ENCODE data around the gene ADRA2C.

ADRA2C gene

GRCh38 chr4:3744232-3744631 is 22.0 kb upstream of the ADRA2C start:
- H4K20me1 ChIP-seq: no peaks in the 10 kb centered on the region; the same call in 1 of the 2 replicates
- H3K4me1 ChIP-seq: peaks cover 30% of the 10 kb centered on the region
- H3K36me3 ChIP-seq: no peaks in the 10 kb centered on the region
- no peak overlapping the region for H3K4me2 ChIP-seq
- H3K9me3 ChIP-seq: peaks cover 6% of the 10 kb centered on the region; the same call in 1 of the 2 replicates
- no peak overlapping the region for H3K27ac ChIP-seq
- H3K9ac ChIP-seq: no peak overlapping the region
- H3K27me3 ChIP-seq: 0 out of 2 replicates have a peak, but pooled peaks cover 5% of the 10 kb centered on the region
- no peak overlapping the region for H3K4me3 ChIP-seq
- TF ChIP-seq Cebpa-rat (IDR thresholded peaks at IDR 0.05): no peak

GRCh38 chr4:3744901-3745300 is 21.3 kb upstream of the ADRA2C start:
- no peaks in the 10 kb centered on the region; the same call in 1 of the 2 replicates for H4K20me1 ChIP-seq
- peaks cover 25% of the 10 kb centered on the region for H3K4me1 ChIP-seq
- no peak for TF ChIP-seq Cebpa-rat (IDR thresholded peaks at IDR 0.05)
- H3K9me3 ChIP-seq: peaks cover 6% of the 10 kb centered on the region; the same call in 1 of the 2 replicates
- no peak overlapping the region for H3K27ac ChIP-seq
- H3K9ac ChIP-seq: no peak overlapping the region
- no peak overlapping the region for H3K4me2 ChIP-seq
- no peak overlapping the region for H3K4me3 ChIP-seq
- no peaks in the 10 kb centered on the region for H3K36me3 ChIP-seq
- 0 out of 2 replicates have a peak, but pooled peaks cover 5% of the 10 kb centered on the region for H3K27me3 ChIP-seq

- Histone ChIP-seq H3K27ac (no peak overlapping the region), H3K9ac (no peak overlapping the region), H3K4me1 (peaks cover 17% of the 10 kb centered on the region), H4K20me1 (no peaks in the 10 kb centered on the region; the same call in 1 of the 2 replicates), H3K4me2 (peak overlapping the region; percentile 43), H3K36me3 (no peaks in the 10 kb centered on the region), H3K9me3 (peaks cover 6% of the 10 kb centered on the region; the same call in 1 of the 2 replicates), H3K27me3 (0 out of 2 replicates have a peak, but pooled peaks cover 5% of the 10 kb centered on the region), H3K4me3 (no peak overlapping the region)
- no peak for TF ChIP-seq Cebpa-rat (IDR thresholded peaks at IDR 0.05)
These were observed 20.1 kb upstream of the ADRA2C start for GRCh38 chr4:3745886-3746656.

- no peak overlapping the region for H3K9ac ChIP-seq
- no peak overlapping the region for H3K4me2 ChIP-seq
- peaks cover 6% of the 10 kb centered on the region; the same call in 1 of the 2 replicates for H3K9me3 ChIP-seq
- H3K27ac ChIP-seq: no peak overlapping the region
- H3K36me3 ChIP-seq: no peaks in the 10 kb centered on the region
- H3K27me3 ChIP-seq: 0 out of 2 replicates have a peak, but pooled peaks cover 5% of the 10 kb centered on the region
- no peak overlapping the region for H3K4me3 ChIP-seq
- peaks cover 17% of the 10 kb centered on the region for H3K4me1 ChIP-seq
- H4K20me1 ChIP-seq: no peaks in the 10 kb centered on the region; the same call in 1 of the 2 replicates
- no peak for TF ChIP-seq Cebpa-rat (IDR thresholded peaks at IDR 0.05)
These were observed 19.2 kb upstream of the ADRA2C start for GRCh38 chr4:3746701-3747580.

- no peaks in the 10 kb centered on the region; the same call in 1 of the 2 replicates for H4K20me1 ChIP-seq
- peaks cover 3% of the 10 kb centered on the region; the same call in 1 of the 2 replicates for H3K9me3 ChIP-seq
- no peak overlapping the region for H3K27ac ChIP-seq
- H3K4me2 ChIP-seq: no peak overlapping the region
- H3K4me3 ChIP-seq: no peak overlapping the region
- H3K4me1 ChIP-seq: peaks cover 17% of the 10 kb centered on the region
- no peak for TF ChIP-seq Cebpa-rat (IDR thresholded peaks at IDR 0.05)
- H3K27me3 ChIP-seq: 0 out of 2 replicates have a peak, but pooled peaks cover 5% of the 10 kb centered on the region
- H3K9ac ChIP-seq: no peak overlapping the region
- no peaks in the 10 kb centered on the region for H3K36me3 ChIP-seq
These were observed 18.6 kb upstream of the ADRA2C start for GRCh38 chr4:3747581-3747904.

GRCh38 chr4:3748136-3748898 is 17.9 kb upstream of the ADRA2C start:
- Histone ChIP-seq H4K20me1 (no peaks in the 10 kb centered on the region; the same call in 1 of the 2 replicates), H3K4me3 (no peak overlapping the region), H3K27ac (no peak overlapping the region), H3K4me1 (peaks cover 17% of the 10 kb centered on the region), H3K4me2 (peak overlapping the region; percentile 43; the same call in 1 of the 2 replicates), H3K27me3 (0 out of 2 replicates have a peak, but pooled peaks cover 5% of the 10 kb centered on the region), H3K9ac (no peak overlapping the region), H3K9me3 (no peaks in the 10 kb centered on the region), H3K36me3 (no peaks in the 10 kb centered on the region)
- TF ChIP-seq Cebpa-rat (IDR thresholded peaks at IDR 0.05): no peak

- no peaks in the 10 kb centered on the region; the same call in 1 of the 2 replicates for H4K20me1 ChIP-seq
- H3K27me3 ChIP-seq: 0 out of 2 replicates have a peak, but pooled peaks cover 5% of the 10 kb centered on the region
- no peak for TF ChIP-seq Cebpa-rat (IDR thresholded peaks at IDR 0.05)
- no peak overlapping the region for H3K27ac ChIP-seq
- H3K9me3 ChIP-seq: no peaks in the 10 kb centered on the region
- no peak overlapping the region for H3K9ac ChIP-seq
- peaks cover 17% of the 10 kb centered on the region for H3K4me1 ChIP-seq
- H3K4me3 ChIP-seq: no peak overlapping the region
- H3K4me2 ChIP-seq: peak overlapping the region; percentile 43; the same call in 1 of the 2 replicates
- H3K36me3 ChIP-seq: no peaks in the 10 kb centered on the region
These were observed 17.1 kb upstream of the ADRA2C start for GRCh38 chr4:3749081-3749480.

- TF ChIP-seq Cebpa-rat (IDR thresholded peaks at IDR 0.05): no peak
These were observed 15.9 kb upstream of the ADRA2C start for GRCh38 chr4:3750334-3750733.

GRCh38 chr4:3752022-3752421 is 14.2 kb upstream of the ADRA2C start:
- TF ChIP-seq Cebpa-rat (IDR thresholded peaks at IDR 0.05): no peak
- no peaks in the 10 kb centered on the region; the same call in 1 of the 2 replicates for H4K20me1 ChIP-seq
- H3K9ac ChIP-seq: no peak overlapping the region
- no peaks in the 10 kb centered on the region for H3K9me3 ChIP-seq
- H3K4me1 ChIP-seq: peaks cover 9% of the 10 kb centered on the region
- H3K27ac ChIP-seq: no peak overlapping the region
- no peaks in the 10 kb centered on the region for H3K36me3 ChIP-seq
- H3K27me3 ChIP-seq: no peaks in the 10 kb centered on the region
- no peak overlapping the region for H3K4me2 ChIP-seq
- no peak overlapping the region for H3K4me3 ChIP-seq

More at GRCh38 chr4:3750334-3750733, 15.9 kb upstream of the ADRA2C start:
- no peak overlapping the region for H3K4me3 ChIP-seq
- peaks cover 17% of the 10 kb centered on the region for H3K4me1 ChIP-seq
- no peak overlapping the region for H3K27ac ChIP-seq
- H3K27me3 ChIP-seq: no peaks in the 10 kb centered on the region
- H3K4me2 ChIP-seq: no peak overlapping the region
- H3K36me3 ChIP-seq: no peaks in the 10 kb centered on the region
- no peak overlapping the region for H3K9ac ChIP-seq
- no peaks in the 10 kb centered on the region for H3K9me3 ChIP-seq
- H4K20me1 ChIP-seq: no peaks in the 10 kb centered on the region; the same call in 1 of the 2 replicates
